ENCODE results near the gene CECR2.

DNA sequence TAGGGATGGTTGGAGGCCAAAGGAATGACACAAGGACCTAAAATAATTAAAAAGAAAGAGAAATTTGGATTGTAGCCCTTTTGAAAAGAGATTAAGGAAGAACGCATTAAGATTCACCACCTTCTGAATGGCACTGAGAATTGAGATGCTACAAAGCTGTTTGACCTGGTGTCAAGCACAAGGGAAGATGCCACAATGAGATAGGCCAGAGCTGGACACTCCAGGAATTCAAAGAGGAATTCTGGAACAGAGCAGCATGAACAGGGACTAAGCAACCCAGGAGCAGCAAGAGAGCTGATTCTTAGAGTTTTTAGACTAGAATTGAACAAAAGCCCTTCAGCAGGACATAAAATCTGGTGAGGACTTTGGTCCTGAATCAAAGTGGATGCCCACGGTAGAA, 11.6 kb upstream of the CECR2 start:
- TF ChIP-seq CTCF (IDR thresholded peaks at IDR 0.05) (no peak), POLR2A (IDR thresholded peaks at IDR 0.05) (no peak)
